Ovary (tissue), 9 donors: Measurements from ENCODE around the gene LELP1. TPM values are rescaled to one million over a fixed set of nuclear protein-coding genes. Genes with fewer than 3 reads are reported as not detected.

ENCODE experiments used
- DNase-seq, 5 donors: peaks; one replicate each; pipeline ENCODE4 v3.0.0-alpha.2; 2019 to 2020
- H3K27ac ChIP-seq, 2 donors: fragments of 200-600 bp; one replicate each; pipeline versions ENCODE4 v1.5.1 to v1.8.0; 2019 to 2022
- H3K27me3 ChIP-seq: fragments of 200-600 bp; one replicate; pipeline ENCODE4 v1.8.0; 2022
- H3K36me3 ChIP-seq: fragments of 200-600 bp; sonication (generic); one replicate; pipeline ENCODE4 v1.5.1; 2019
- H3K4me1 ChIP-seq: one replicate; pipeline ENCODE4 v1.8.1; 2013; ENCODE audit warnings: mild to moderate bottlenecking, moderate library complexity; ENCODE audit not compliant: insufficient read depth
- H3K4me3 ChIP-seq: fragments of 200-600 bp; sonication (generic); one replicate; pipeline ENCODE4 v1.5.1; 2017
- H3K9me3 ChIP-seq, 2 donors: fragments of 200-600 bp in 1 of 2; sonication (generic) in 1 of 2; one replicate each; pipeline versions ENCODE4 v1.5.1 to v1.8.1; 2013 to 2019; ENCODE audit warnings: mild to moderate bottlenecking in 1 of 2, moderate library complexity in 1 of 2
- EP300 ChIP-seq: sonication (generic); formaldehyde crosslinking; IDR thresholded peaks from one replicate; pipeline ENCODE4 v1.6.1; 2017; ENCODE audit warnings: antibody characterized with exemption
- POLR2A ChIP-seq: fragments of 450-650 bp; IDR thresholded peaks from one replicate; pipeline ENCODE4 v1.6.1; 2017; ENCODE audit warnings: antibody characterized with exemption, mild to moderate bottlenecking, moderate library complexity
- WGBS, 3 donors: extraction: QIAGEN DNeasy Blood & Tissue Kit in 1 of 3; methylation state at CpG; one replicate each; pipeline versions ENCODE4 v1.1.5 to v1.1.7; 2013 to 2017; 5-methylcytosine and 5-hydroxymethylcytosine counted together
- intact Hi-C, 4 donors: fragments of 100-400 bp; cut with DNase I; formaldehyde crosslinking; loops; one replicate each; pipeline versions ENCODE4 v1.11.0 to v1.15.1; 2022 to 2023
- polyA plus RNA-seq, 2 donors: library from polyadenylated mRNA; stranded (reverse); fragments of 200-250 nt in 1 of 2; fragments of 350-450 nt in 1 of 2; fragmentation: Illumina TruSeq in 1 of 2; extraction: RNeasy Lipid Tissue Mini Kit (QIAGEN cat#74804) in 1 of 2; gene quantifications; one replicate each; pipeline ENCODE4 v1.2.3, GENCODE V29; 2013 to 2014
- total RNA-seq, 7 donors: library from RNA; depleted of rRNA in 2 of 7; stranded (reverse); fragments of >200 nt in 2 of 7; fragmentation: NEBNext Ultra II Directional in 3 of 7; extraction: Animal tissue kit (Norgen Biotek cat#: 25700) in 3 of 7; gene quantifications; one replicate each; pipeline versions ENCODE4 v1.1.0 to v1.2.4, GENCODE V29; 2016 to 2023
- TF ChIP-seq, protein P1 (sequence below), 3 donors: fragments of 450-650 bp in 2 of 3; fragments of 200-600 bp in 1 of 3; IDR thresholded peaks; one replicate each; pipeline versions ENCODE4 v1.5.1 to v1.8.0; 2016 to 2022; ENCODE audit warnings: antibody characterized with exemption in 3 of 3, mild to moderate bottlenecking in 1 of 3
- donor health status: DM: no; HTN: no; CAD: no; lungs with moderate emphysema.
- donor health status: DM: no; HTN: no; CAD: no.
- donor health status: Bipolar disorder and iron deficiency.
- donor health status: DM: yes; HTN: yes; CAD: no.
- donor health status: DM: no; HTN: no; CAD: no.
- donor health status: DM: yes; HTN: yes; CAD: no.

LELP1 gene
- total and polyA plus RNA-seq, 9 donors, result not detected

GRCh38 chr1:153231785-153232184 lies 28.6 kb downstream of the LELP1 start:
- Histone ChIP-seq H3K9me3 (no peaks in the 10 kb centered on the region), H3K4me1 (no peaks in the 10 kb centered on the region), H3K36me3 (no peaks in the 10 kb centered on the region), H3K27me3 (no peaks in the 10 kb centered on the region), H3K4me3 (no peak overlapping the region), H3K27ac (no peak overlapping the region)
- intact Hi-C loops, result no loop called here
- 74 to 84% (median 77%) methylated on average over 2 of the region's 2 CpGs for WGBS, 3 donors
- TF ChIP-seq POLR2A (no peak), EP300 (no peak)
- TF ChIP-seq, protein P1, sequence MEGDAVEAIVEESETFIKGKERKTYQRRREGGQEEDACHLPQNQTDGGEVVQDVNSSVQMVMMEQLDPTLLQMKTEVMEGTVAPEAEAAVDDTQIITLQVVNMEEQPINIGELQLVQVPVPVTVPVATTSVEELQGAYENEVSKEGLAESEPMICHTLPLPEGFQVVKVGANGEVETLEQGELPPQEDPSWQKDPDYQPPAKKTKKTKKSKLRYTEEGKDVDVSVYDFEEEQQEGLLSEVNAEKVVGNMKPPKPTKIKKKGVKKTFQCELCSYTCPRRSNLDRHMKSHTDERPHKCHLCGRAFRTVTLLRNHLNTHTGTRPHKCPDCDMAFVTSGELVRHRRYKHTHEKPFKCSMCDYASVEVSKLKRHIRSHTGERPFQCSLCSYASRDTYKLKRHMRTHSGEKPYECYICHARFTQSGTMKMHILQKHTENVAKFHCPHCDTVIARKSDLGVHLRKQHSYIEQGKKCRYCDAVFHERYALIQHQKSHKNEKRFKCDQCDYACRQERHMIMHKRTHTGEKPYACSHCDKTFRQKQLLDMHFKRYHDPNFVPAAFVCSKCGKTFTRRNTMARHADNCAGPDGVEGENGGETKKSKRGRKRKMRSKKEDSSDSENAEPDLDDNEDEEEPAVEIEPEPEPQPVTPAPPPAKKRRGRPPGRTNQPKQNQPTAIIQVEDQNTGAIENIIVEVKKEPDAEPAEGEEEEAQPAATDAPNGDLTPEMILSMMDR (IDR thresholded peaks at IDR 0.05), result no peak
- DNase-seq, result no peak

DNA sequence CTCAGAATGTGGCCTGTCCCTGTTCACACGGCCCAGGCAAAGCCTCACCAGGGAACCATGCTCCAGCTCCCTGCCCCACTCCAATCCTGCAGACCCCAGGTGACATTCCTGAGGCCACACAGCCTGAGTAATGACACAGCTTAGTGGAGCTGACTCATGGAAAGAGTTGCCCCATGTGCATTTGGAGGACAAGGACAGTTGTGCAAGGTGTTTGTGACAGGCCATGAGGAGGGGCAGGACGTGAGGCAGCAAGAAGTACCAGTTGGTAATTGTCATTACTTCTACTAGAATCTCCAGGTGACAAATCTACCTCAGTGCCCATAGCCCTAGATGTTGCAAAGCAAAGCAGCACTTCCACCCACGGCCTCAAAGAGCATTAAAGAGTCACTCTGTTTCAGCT lies 29.3 kb downstream of the LELP1 start:
- Histone ChIP-seq H3K9me3 (no peaks in the 10 kb centered on the region), H3K4me3 (no peak overlapping the region), H3K27me3 (no peaks in the 10 kb centered on the region), H3K27ac (no peak overlapping the region), H3K4me1 (no peaks in the 10 kb centered on the region), H3K36me3 (no peaks in the 10 kb centered on the region)
- WGBS, 3 donors, result 72 to 84% (median 77%) methylated on average over 3 of the region's 3 CpGs
- no peak for DNase-seq
- TF ChIP-seq, protein P1 (IDR thresholded peaks at IDR 0.05), result no peak
- TF ChIP-seq EP300 (no peak), POLR2A (no peak)
- intact Hi-C loops, result no loop called here

- DNase-seq, result no peak
- no peak overlapping the region for H3K27ac ChIP-seq
- WGBS, 3 donors, result 77 to 92% (median 90%) methylated on average over 1 of the region's 1 CpG
Measured at GRCh38 chr1:153233448-153233847, 30.2 kb downstream of the LELP1 start.

DNA sequence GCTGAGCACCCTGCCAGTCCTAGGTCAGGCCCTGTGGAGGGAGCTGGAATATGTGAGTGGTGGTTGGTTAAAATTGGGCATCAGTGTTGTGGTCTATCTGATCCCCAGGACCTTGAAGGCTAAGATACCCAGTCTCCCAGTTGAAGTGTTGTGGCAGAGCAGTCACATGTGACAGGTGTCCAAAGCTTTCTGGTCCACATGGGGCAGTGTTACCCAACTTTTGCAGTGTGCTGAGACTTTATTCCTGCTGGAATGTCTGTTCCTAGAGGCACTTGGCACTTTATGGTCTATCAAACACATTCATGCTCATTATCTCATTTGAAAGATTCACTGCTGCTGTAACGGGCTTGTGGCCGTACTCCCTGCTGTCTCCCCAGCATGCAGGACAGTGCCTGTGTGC lies 35.3 kb downstream of the LELP1 start:
- Histone ChIP-seq H3K4me3 (no peak overlapping the region), H3K9me3 (no peaks in the 10 kb centered on the region), H3K27me3 (no peaks in the 10 kb centered on the region), H3K4me1 (no peaks in the 10 kb centered on the region), H3K36me3 (no peaks in the 10 kb centered on the region), H3K27ac (no peak overlapping the region)
- intact Hi-C loops, result no loop called here
- DNase-seq, result no peak
- WGBS, 3 donors, result 44 to 68% (median 64%) methylated on average over 2 of the region's 2 CpGs
- TF ChIP-seq EP300 (no peak), POLR2A (no peak)
- TF ChIP-seq, protein P1 (IDR thresholded peaks at IDR 0.05), result no peak

More at GRCh38 chr1:153233448-153233847, 30.2 kb downstream of the LELP1 start:
- intact Hi-C loops, result no loop called here
- TF ChIP-seq EP300, result no peak
- no peak for TF ChIP-seq POLR2A
- TF ChIP-seq, protein P1 (IDR thresholded peaks at IDR 0.05), result no peak
- Histone ChIP-seq H3K9me3 (no peaks in the 10 kb centered on the region), H3K36me3 (no peaks in the 10 kb centered on the region), H3K27me3 (no peaks in the 10 kb centered on the region), H3K4me3 (no peak overlapping the region), H3K4me1 (no peaks in the 10 kb centered on the region)

DNA sequence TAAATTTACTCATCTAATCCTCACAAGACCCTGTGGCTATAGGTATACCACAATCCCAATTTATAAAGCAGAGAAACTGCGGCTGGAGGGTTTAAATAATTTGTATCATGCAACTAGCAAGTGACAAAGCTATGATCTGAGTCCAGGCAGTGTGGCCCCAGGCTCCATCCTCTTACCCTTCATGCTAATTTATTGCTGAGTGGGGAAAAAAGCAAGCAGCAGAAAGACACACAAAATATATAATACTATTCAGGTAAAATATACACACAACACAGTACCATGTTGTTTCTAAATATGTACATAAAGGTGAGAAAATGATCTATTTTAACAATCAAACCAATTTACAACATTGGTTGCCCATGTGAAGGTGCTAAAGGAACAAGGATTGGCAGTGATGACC lies 38.9 kb downstream of the LELP1 start:
- H3K9me3 ChIP-seq, result no peaks in the 10 kb centered on the region
- no peaks in the 10 kb centered on the region for H3K27me3 ChIP-seq
- TF ChIP-seq EP300, result no peak
- TF ChIP-seq POLR2A, result no peak
- TF ChIP-seq, protein P1 (IDR thresholded peaks at IDR 0.05), result no peak
- H3K36me3 ChIP-seq, result no peaks in the 10 kb centered on the region
- intact Hi-C loops, result no loop called here
- no peak overlapping the region for H3K27ac ChIP-seq
- WGBS, 3 donors, result 86 to 91% (median 90%) methylated on average over 1 of the region's 1 CpG
- H3K4me1 ChIP-seq, result no peaks in the 10 kb centered on the region
- DNase-seq, result no peak
- H3K4me3 ChIP-seq, result no peak overlapping the region
